ENCODE results near the gene NCL. TPM values are rescaled to one million over a fixed set of nuclear protein-coding genes. Genes with fewer than 3 reads are reported as not detected.

Gene NCL
- total and polyA plus RNA-seq, 2 donors: 128 to 248 TPM

Small RNA genes lying within 50 kb of the gene (small RNA-seq; reads per million reads assigned to genes)
- gene RNU2-22P (0.15 reads per million), gene SNORA75 (6.8 reads per million, percentile 93 among the genes with 10 or more reads in this experiment), gene SNORD20 (not detected), gene SNORD82 (2,640 reads per million, percentile 99 among the genes with 10 or more reads in this experiment)

Other genes starting within 250 kb of the NCL start
- 1.3 TPM for gene B3GNT7, start 68.8 kb downstream of the NCL start, total RNA-seq
- 1.7 TPM for gene B3GNT7, start 68.8 kb downstream of the NCL start, polyA plus RNA-seq
- gene NMUR1, start 66.0 kb upstream of the NCL start, total RNA-seq: 0.26 TPM
- gene NMUR1, start 66.0 kb upstream of the NCL start, polyA plus RNA-seq: 0.54 TPM
- not detected for gene TEX44, start 128.4 kb upstream of the NCL start, total RNA-seq
- gene TEX44, start 128.4 kb upstream of the NCL start, polyA plus RNA-seq: not detected
- 778 TPM for gene PTMA, start 244.0 kb upstream of the NCL start, total RNA-seq
- 1,510 TPM for gene PTMA, start 244.0 kb upstream of the NCL start, polyA plus RNA-seq

Measured in urinary bladder (tissue), 2 donors.